Head of caudate nucleus (tissue), 42 donors: Measurements from ENCODE around the gene ARL11.

Experiments
- DNase-seq, 42 donors: peaks; one replicate each; pipeline versions ENCODE4 v3.0.0 to v3.0.0-alpha.2; 2020 to 2021; ENCODE audit warnings: mixed read lengths in 7 of 42
- intact Hi-C: fragments of 100-400 bp; cut with DNase I; formaldehyde crosslinking; loops from one replicate; pipeline ENCODE4 v1.15.0; 2022

Gene ARL11

DNA sequence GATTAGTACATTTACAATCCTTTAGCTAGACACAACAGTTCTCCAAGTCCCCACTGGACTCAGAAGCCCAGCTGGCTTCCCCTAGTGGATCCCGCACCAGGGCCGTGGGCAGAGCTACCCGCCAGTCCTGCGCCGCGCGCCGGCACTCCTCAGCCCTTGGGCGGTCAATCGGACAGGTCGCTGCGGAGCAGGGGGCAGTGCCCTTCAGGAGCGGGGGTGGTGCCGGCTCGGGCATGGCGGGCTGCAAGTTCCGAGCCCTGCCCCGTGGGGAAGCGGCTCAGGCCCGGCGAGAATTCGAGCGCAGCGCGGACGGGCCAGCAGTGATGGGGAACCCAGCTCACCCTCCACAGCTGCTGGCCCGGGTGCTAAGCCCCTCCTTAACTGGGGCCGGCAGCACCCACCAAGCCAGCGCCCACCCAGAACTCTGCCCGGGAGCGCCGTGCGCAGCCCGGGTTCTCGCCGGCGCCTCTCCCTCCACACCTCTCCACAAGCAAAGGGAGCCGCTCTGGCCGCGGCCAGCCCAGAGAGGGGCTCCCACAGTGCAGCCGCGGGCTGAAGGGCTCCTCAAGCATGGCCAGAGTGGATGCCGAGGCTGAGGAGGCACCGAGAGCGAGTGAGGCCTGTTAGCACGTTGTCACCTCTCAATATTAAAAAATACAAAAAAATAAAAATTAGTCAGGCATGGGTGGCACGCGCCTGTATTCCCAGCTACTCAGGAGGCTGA lies 50.0 kb downstream of the ARL11 start:
- DNase-seq, result no peak
- intact Hi-C loops, result loop anchor here (10.0 kb wide), 1 partner anchor 116 kb away; the partner anchor contains the start of gene KPNA3

DNA sequence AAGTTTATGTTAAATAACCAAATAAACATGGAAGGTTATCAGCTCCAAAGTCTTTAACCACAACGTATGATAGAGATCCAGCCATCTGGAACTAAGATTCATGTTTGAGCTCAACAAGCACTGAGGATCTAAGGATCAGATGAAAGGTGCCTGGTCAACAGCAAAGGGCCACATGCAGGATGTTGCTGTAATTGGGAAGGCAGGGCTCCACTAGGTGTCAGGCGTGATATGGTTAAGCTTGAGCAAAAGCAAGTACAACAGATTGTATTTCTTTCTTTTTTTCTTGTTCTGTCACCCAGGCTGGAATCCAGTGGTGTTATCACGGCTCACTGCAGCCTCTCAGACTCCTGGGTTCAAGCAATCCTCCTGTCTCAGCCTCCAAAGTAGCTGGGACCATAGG lies 50.9 kb downstream of the ARL11 start:
- DNase-seq, result no peak
- intact Hi-C loops, result loop anchor here (10.0 kb wide), 1 partner anchor 116 kb away; the partner anchor contains the start of gene KPNA3

DNA sequence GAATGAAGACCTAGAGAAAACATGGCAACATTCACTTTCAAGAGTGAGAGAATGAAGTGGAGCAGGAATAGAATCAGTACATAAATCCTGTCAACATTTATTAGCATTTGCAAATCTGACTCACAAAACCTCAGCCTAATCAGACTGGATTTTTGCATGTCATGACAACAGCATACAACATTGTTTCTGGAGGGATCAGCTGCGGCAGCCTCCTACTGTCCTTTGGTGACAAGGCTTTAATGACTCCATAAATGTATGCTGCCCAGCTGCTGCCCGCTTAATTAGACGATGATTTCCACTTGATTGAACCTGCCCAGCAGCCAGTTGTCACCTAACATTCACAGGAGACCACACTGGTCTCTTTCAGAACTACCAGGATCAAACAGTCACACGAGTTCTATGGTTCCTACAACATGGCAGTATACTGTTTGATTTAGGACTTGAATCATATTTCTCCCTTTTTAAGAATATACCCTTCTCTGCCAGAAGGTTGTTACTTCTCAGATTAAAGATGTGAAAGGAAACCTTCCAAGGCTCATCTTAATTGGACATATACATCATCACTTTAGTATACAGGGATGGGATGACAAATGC lies 53.6 kb downstream of the ARL11 start:
- no peak for DNase-seq
- intact Hi-C loops, result no loop called here
